HG03139 (cell line): ENCODE measurements around the gene TRIM27.
"Not testable (repeated sequence)": the region's sequence is repeated elsewhere in the genome, so short reads cannot be mapped to it uniquely, and the experiment has no call there.

Experiments
- ATAC-seq: cut with Tn5 transposase; IDR thresholded peaks from one replicate; pipeline ENCODE4 v1.9.1; 2021; ENCODE audit not compliant: unreplicated experiment

The TRIM27 gene

GRCh38 chr6:28866205-28867085, 57.3 kb downstream of the TRIM27 start:
- ATAC-seq: not testable (repeated sequence)

- ATAC-seq: no peak
Measured at GRCh38 chr6:28865401-28866204, 58.2 kb downstream of the TRIM27 start.

DNA sequence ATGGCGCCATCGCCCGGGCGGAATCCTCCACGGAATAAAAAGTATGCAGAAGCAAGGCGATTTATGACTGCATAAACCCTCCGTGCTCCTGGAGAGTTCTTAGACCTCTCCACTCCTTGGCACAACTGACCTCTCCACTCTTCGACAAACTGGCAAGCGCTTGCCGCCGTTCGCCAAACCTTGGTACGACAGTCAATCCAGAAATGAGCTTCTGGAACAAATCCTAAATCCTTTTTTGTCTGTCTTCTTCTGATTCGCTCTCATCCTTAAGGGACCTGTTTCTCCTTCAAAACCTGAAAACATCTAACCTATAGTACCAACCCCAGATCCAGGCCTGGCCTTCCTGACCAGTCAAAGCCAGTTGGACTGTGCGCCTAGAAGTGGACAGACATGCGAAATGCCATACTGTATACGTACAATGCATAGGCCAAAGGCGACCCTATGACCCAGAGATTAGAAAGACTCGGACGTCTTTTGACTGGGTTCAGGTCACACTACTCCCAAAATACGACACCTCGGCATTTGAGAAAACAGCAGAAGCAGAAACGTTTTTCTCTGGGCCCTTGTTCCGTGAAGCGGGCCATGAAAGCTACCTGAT, 59.4 kb downstream of the TRIM27 start:
- no peak for ATAC-seq

DNA sequence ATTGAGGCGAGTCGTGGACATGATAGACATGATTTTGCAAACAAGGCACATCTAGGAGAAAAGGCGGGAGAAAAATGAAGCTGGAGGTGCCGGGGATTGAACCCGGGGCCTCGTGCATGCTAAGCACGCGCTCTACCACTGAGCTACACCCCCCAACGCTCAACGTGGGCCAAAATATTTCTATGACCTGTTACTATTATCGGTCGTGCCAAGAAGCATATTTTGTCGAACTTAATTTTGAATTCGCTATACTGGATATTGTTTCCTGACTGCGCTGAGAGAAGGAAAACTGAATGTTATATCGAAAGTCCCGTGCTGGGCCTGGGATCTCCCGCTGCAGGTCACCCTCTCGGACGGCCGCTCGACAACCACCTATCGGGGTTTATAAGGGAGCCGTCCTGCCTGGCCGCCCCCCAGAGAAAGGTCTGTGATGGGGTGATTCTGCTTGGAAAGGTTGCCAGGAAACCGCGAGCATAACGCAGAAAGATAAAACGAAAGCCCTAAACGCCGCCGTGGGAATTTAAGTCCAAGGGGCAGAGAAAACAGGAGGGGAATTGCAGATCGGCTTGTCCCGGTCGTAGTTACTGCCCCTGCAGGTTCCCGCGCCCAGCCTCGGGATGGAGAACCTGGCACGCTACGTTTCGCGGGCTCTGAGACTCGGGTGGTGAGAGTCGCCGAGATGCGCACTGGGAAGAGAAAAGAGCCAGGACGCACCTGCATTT, 60.0 kb downstream of the TRIM27 start:
- ATAC-seq: no peak

DNA sequence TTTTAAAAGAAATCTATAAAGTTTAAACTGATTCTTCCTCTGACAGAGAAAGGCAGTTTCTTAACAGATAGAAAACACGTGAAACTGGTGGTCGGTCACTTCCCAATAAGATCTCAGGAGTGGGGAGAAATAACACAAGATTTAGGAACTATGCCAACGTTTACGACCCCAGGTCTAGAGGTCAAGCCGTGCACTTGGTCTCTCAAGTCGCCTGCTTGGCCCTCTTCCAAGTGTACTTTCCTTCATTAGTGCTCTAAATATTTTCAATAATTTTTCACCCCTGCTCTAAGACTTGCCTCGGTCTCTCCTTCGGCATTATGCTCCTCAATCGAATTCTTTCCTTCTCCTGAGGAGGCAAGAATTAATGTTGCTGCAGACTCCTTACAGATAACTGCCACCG, 61.7 kb downstream of the TRIM27 start:
- no peak for ATAC-seq

DNA sequence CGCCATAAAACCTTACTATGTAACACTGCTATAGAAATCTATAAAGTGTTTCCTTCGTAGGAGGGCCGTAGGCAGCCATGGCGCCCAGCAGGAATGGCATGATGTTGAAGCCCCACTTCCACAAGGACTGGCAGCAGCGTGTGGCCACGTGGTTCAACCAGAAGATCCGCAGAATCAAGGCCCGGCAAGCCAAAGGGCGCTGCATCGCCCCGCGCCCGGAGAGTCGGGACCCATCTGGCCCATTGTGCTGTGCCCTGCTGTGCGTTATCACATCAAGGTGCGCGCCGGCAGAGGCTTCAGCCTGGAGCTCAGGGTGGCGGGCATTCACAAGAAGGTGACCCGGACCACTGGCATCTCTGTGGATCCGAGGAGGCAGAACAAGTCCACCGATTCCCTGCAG, 62.4 kb downstream of the TRIM27 start:
- ATAC-seq: no peak

DNA sequence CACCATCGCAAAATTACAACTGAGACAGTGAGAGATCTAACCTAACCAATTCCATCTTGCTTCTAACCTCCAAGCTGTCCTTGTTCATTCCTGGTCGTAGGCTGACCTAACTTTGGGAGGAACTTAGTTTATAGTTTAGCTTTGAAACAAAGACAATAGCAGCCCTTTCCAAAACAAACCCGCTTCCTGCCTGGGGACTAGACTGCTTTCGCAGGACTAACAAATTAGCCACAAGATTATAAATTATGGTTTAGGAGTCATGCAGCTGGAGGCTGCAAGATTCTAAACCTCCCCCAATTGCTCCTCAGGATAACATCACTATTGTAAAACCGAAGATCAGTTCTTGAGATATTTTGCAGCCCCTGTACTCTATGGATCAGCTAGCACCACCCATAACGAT, 63.2 kb downstream of the TRIM27 start:
- no peak for ATAC-seq

DNA sequence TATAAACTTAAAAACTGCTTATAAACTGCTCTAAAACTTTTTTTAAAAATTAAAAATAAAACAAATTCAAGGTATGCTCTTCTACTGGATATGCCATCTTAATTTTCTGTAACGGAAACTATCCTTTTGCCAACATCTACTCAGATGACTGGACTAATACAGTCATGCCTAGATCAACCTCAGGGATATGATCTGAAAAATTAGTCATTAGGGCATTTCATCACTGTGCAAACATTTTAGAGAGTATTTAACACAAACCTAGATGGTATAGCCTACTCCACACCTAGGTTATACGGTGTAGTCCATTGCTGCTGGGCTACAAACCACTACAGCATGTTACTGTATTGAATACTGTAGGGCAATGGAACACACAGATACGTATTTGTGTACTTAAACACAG, 64.8 kb downstream of the TRIM27 start:
- ATAC-seq: no peak

DNA sequence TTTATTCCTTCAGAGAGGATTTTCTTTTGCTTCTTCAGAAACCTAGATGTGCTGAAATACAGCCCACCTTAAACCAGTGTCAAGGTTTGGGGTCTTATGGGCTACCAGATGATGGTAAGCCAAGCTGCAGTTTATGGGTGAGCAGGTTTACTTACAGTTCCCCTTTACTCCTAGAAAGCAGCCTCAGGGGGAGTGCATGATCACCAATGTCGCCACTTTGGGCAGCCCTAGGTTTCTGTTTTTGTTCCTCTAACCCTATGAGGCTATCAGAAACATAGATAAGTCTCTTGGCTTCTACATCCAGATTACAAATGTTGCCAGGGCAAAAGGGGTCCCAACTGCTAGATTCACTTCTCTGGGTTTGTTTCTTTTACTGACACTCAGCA, 67.2 kb downstream of the TRIM27 start:
- no peak for ATAC-seq

DNA sequence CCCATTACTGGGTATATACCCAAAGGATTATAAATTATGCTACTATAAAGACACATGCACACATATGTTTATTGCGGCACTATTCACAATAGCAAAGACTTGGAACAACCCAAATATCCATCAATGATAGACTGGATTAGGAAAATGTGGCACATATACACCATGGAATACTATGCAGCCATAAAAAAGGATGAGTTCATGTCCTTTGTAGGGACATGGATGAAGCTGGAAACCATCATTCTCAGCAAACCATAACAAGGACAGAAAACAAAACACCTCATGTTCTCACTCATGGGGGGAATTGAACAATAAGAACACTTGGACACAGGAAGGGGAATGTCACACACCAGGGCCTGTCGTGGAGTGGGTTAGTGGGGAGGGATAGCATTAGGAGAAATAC, 69.4 kb downstream of the TRIM27 start:
- ATAC-seq: not testable (repeated sequence)
